Stromal cell of bone marrow (primary cell): ENCODE data around the gene TNFSF13.

Source experiments
- DNase-seq: peaks from one replicate; pipeline ENCODE4 v3.0.0-alpha.2; 2012; ENCODE audit warnings: low read depth

The TNFSF13 gene

DNA sequence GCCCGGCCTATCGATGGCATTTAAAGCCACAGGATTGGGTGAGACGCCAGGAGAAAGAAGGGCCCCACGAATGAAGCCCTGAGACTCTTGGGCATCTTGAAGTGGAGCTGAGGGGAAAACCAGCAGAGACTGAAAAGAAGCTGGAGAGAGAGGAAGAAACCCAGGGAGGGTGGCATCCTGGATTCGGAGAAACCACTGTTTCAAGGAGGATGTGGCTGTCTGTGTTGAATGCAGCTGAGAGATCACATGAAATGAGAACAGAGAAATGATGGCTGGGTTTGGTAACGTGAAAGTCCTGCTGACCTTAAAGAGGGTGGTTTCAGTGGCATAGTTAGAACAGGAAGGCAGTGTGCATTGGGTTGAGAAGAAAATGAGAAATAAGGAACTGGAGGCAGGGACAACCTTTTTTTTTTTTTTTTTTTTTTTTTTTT lies 5.9 kb upstream of the TNFSF13 start:
- DNase-seq: no peak

GRCh38 chr17:7553356-7553755 lies 5.2 kb upstream of the TNFSF13 start:
- DNase-seq: no peak

DNA sequence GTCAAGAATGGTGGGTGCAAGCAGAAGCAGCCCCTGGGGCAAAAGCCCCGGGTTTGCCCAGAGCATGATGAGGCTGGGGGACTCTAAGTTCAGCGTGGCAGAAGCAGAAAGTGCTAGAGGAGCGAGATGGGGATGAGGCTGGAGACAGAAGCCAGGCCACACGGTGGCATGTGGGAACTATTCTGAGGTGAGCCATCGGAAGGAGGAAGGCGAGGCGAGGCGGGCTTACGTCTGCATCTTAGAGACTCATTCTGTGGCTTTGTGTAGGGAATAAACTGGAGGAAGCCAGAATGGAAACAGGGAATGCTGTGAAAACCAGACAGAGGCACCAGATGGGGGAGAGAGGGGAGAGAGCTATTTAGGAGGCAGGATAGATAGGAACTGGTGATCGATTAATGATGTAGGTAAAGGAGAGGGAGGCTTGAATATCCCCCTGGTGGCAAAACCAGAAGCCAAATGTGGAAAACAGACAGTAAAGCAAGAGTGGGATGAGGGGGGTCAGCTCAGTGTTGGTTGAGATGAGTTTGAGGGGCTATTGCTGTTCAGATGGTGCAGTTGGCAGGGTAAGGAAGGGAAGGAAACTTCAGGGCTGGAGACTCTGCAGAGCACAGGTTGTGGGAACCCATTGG lies 3.1 kb upstream of the TNFSF13 start:
- DNase-seq: no peak

DNA sequence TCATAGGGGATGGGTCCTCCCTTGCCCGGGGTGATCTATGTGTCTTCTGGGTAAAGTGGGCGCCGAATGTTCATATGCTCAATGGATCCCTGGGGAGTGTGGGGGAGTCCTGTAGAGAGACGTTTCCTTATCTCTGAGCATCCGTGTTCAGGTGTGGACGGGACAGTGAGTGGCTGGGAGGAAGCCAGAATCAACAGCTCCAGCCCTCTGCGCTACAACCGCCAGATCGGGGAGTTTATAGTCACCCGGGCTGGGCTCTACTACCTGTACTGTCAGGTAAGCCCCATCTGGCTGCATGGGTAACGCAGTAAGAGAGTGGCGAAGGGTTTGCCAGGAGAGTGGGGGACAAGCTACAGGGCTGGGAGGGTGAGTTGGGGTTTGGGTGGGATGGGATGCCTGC lies 1.9 kb upstream of the TNFSF13 start:
- no peak for DNase-seq

- DNase-seq: no peak
Observed at GRCh38 chr17:7557147-7557764, 1.3 kb upstream of the TNFSF13 start.

GRCh38 chr17:7557775-7558543 lies 591 bp upstream of the TNFSF13 start:
- peak; percentile 54 for DNase-seq

DNA sequence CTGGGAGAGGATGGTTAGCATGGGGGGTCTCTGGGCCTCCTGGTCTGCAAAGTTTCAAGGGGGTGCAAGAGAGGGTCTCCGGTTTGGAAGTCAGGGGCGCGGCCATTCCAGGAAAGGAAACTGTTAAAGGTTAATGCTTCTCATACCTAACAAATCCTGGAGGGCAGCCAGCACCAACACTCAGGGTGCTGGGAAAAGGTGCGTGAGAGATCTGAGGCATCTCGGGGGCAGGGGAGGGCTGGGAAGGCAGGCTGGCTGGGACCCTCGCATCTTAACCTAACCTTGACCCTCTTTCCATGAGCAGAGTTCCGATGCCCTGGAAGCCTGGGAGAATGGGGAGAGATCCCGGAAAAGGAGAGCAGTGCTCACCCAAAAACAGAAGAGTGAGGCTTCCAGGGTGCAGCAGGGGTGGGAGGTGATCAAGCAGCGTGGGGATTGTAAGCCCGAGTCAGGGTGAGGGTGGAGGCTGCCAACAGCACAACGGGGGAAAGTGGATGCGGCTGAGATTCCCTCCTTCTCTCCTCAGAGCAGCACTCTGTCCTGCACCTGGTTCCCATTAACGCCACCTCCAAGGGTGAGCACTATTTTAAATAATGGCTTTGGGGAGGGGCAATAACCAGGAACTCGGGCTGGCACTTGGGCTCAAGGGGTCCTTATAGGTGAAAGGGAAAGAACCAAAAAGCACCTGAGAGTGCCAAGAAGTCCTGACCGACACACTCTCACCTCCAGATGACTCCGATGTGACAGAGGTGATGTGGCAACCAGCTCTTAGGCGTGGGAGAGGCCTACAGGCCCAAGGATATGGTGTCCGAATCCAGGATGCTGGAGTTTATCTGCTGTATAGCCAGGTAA lies 996 bp downstream of the TNFSF13 start:
- DNase-seq: no peak

- no peak for DNase-seq
Observed at GRCh38 chr17:7560172-7561027, 1.9 kb downstream of the TNFSF13 start.

GRCh38 chr17:7561028-7561575 lies 2.6 kb downstream of the TNFSF13 start:
- DNase-seq: peak; percentile 55

DNA sequence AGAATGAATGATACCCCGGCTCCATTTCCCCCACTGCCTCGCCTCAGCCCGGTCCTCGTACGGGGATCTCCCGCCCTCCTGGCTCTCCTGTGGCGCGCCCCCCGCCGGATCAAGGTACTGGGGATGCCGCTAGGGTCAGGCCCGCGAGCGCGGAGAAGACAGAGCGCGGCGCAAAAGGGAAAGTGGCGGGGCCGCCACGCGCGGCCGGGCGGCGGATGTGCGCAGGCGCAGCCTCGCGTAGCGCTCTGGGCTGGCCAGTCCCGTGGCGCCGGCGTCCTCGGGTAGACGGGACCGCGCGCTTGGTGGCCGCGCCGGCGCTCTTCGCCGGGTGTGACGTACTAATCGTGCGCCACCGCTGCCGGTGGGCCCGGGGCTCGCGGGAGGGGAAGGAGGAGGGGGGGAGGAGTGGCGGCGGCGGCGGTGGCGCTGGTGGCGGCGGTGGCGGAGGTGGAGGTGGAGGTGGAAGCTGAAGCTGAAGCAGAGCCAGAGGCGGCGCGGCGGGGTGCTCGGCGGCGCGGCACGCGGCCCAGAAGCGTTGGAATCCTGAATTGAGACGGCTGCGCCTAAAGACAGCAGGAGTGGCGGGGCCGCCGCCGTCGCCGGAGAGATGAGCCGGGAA lies 3.1 kb downstream of the TNFSF13 start, which contains the start of gene SENP3:
Gene SENP3 (plus strand): TSS at position 331 of the 619 bp plus-strand sequence. CDS start 1,158 bp downstream, outside the sequence.
- peak; percentile 78 for DNase-seq

DNA sequence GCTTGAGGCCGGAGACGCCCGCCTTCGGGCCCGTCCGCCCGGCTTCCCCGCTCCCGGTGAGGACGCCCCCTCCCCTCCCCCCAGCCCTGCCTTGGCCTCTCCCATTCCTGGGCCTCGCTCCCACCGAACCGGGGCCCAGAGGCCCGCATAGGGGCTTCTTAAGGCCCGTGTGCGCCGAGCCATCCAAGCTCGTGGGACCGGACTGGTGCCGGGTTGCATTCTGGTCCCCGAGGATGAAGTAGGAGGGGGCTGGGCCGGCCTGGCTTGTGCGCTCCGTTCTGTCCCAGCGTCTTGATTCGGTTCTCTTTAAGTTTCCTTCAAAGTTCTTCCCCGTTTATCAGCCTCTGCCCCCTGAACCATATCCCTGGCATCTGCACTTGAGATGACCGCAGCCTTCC lies 3.7 kb downstream of the TNFSF13 start:
- DNase-seq: no peak

GRCh38 chr17:7563115-7563869 lies 4.7 kb downstream of the TNFSF13 start:
- no peak for DNase-seq

- DNase-seq: no peak
Observed at GRCh38 chr17:7569571-7569970, 11.0 kb downstream of the TNFSF13 start.

DNA sequence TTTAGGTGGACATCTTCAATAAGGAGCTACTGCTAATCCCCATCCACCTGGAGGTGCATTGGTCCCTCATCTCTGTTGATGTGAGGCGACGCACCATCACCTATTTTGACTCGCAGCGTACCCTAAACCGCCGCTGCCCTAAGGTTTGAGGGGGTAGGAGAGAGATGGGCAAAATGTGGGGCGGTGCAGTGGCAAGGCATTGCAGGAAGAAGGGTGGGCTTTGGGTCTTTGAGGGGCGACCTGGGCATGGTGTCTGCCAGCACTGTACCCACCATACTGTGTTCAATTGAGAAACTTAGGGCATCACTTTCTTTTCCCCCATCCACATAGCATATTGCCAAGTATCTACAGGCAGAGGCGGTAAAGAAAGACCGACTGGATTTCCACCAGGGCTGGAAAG lies 11.8 kb downstream of the TNFSF13 start:
- DNase-seq: no peak

DNA sequence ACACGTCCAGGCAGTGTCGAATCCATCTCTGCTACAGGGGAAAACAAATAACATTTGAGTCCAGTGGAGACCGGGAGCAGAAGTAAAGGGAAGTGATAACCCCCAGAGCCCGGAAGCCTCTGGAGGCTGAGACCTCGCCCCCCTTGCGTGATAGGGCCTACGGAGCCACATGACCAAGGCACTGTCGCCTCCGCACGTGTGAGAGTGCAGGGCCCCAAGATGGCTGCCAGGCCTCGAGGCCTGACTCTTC lies 13.7 kb downstream of the TNFSF13 start:
- no peak for DNase-seq

DNA sequence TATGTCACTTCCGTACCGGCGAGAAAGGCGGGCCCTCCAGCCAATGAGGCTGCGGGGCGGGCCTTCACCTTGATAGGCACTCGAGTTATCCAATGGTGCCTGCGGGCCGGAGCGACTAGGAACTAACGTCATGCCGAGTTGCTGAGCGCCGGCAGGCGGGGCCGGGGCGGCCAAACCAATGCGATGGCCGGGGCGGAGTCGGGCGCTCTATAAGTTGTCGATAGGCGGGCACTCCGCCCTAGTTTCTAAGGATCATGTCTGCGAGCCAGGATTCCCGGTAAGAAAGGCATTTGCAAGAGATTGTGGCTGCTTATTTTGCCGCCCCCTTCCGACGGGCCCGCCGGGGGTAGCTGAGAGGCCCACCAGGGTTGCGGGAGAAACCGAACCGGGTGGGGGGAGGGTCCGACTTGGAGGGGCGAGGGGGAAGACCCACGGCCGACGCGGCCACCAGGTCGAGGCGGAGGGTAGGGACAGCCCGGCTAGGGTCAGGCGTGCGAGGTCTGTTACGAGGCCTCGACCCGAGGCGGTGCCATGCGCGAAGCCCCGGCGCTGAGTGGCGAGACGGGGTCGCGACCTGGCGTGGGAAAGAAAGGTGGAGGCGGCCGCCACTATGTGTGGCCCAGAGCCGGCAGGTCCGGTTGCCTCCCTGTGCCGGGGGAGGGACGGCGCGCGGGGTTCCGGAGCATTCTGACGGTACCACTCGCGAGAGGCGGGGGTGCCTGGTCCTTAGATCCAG lies 14.2 kb downstream of the TNFSF13 start:
- DNase-seq: peak; percentile 98

DNA sequence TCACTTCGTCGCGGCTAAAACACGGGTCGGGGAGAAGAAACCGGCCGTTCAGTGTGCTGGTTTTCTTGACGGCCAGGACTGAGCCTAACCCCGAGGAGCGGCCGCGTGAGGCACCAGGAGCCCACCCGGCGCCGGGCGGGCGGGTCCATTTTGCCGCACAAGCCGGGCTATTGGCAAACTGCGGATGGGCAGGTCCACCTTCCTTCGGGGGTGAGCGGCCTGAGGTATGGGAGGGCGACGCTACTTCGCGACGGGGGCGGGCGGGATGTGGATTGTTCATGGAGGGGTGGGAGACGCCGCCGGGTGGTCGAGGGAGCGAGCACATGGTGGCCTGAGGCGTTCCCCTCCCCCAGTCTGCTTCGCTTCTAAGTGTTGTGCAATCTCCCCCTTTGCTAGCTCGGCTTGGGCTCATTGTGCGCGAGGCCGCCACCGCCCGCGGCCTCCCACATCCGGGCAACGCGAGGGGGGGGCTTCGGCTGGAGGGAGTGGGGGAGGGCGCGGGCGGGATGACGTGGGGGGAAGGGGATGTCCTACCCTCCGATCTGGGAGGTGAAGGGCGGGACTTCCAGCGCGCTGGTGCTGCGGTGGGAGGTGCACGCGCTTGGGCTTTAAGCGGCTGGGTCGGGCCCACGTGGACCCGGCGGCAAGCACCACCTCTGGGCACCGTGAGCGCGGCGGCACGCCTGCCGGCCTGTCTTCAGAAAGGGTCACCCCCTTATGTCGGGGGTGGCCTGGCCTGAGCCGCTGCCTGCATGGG lies 15.0 kb downstream of the TNFSF13 start:
- peak; percentile 85 for DNase-seq

GRCh38 chr17:7574176-7574953 lies 15.8 kb downstream of the TNFSF13 start:
- no peak for DNase-seq
